ENCODE data around the gene S100G. TPM values are rescaled to one million over a fixed set of nuclear protein-coding genes. Genes with fewer than 3 reads are reported as not detected.

The S100G gene
- total RNA-seq, 1 experiment from 2014 or later = not detected

DNA sequence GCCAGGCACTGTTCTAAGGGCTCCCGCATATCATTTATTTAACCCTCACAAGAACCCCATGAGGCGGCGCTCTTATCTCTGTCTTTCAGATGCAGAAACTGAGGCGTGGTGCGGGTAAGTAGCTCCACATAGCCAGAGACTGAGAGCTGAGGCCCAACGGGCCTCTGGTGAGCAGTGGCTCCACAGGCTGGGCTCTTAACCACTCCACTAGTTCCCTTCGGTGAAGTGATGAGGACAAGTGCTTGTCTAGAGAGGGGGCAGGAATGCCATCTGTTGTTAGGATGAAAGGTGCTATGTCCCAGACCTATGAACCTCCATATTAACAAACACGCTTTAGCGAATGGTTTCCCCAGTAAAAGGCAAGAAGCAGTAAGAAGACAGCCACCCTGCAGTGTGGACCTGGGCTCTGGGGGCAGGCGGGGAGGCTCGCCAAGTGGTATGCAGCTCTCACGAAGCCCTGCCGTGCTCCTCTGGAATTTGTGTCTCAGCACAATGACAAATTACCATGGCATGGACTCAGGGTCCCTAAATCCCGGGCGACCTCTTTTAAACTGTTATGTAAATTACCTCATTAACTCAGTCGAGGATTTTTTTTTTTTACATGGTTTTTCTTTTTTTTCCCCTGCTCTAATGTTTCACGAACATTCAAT lies 20.9 kb upstream of the S100G start:
- TF ChIP-seq CTCF (conservative IDR thresholded peaks at IDR 0.05) = no peak
- TF ChIP-seq EZH2 (IDR thresholded peaks at IDR 0.05; ENCODE audit: low read depth) = no peak
- H4K20me1 ChIP-seq (ENCODE audit: insufficient read depth) = no peaks in the 10 kb centered on the region
- no peak overlapping the region for H3K27ac ChIP-seq
- ChIA-PET CTCF (no interaction called here), POLR2A (ENCODE audit: unreplicated experiment) (no interaction called here)
- H3K4me2 ChIP-seq = no peak overlapping the region
- no peak overlapping the region for H2AFZ ChIP-seq
- H3K4me1 ChIP-seq (replicated peaks; ENCODE audit: insufficient read depth) = no peaks in the 10 kb centered on the region
- H3K27me3 ChIP-seq (ENCODE audit: insufficient read depth, low read depth) = no peaks in the 10 kb centered on the region
- H3K9me2 ChIP-seq (ENCODE audit: insufficient read depth) = no peaks in the 10 kb centered on the region
- H3K79me2 ChIP-seq (ENCODE audit: low read depth) = no peaks in the 10 kb centered on the region
- no peaks in the 10 kb centered on the region for H3K36me3 ChIP-seq (ENCODE audit: low read depth)
- intact Hi-C loops (cut with micrococcal nuclease; ENCODE audit: unreplicated experiment) = no loop called here
- no peaks in the 10 kb centered on the region for H3K9me3 ChIP-seq (ENCODE audit: insufficient read depth, low read depth)
- no TSS peak for BruUV-seq (replicated peaks)
- H3K4me3 ChIP-seq = no peak overlapping the region
- DNase-seq = no peak
- H3F3A ChIP-seq (ENCODE audit: insufficient read depth, low read depth) = no peaks in the 10 kb centered on the region

- Histone ChIP-seq H3K4me1 (replicated peaks; ENCODE audit: insufficient read depth) (no peaks in the 10 kb centered on the region), H3K4me2 (no peak overlapping the region), H3K4me3 (no peak overlapping the region), H3K79me2 (ENCODE audit: low read depth) (no peaks in the 10 kb centered on the region), H3K9me3 (ENCODE audit: insufficient read depth, low read depth) (no peaks in the 10 kb centered on the region), H3K27ac (no peak overlapping the region), H3F3A (ENCODE audit: insufficient read depth, low read depth) (no peaks in the 10 kb centered on the region), H3K36me3 (ENCODE audit: low read depth) (no peaks in the 10 kb centered on the region), H3K9me2 (ENCODE audit: insufficient read depth) (no peaks in the 10 kb centered on the region), H4K20me1 (ENCODE audit: insufficient read depth) (no peaks in the 10 kb centered on the region), H2AFZ (no peak overlapping the region), H3K27me3 (ENCODE audit: insufficient read depth, low read depth) (no peaks in the 10 kb centered on the region)
- ChIA-PET CTCF (no interaction called here), POLR2A (ENCODE audit: unreplicated experiment) (no interaction called here)
- intact Hi-C loops (cut with micrococcal nuclease; ENCODE audit: unreplicated experiment) = no loop called here
- no TSS peak for BruUV-seq (replicated peaks)
- no peak for DNase-seq
- no peak for TF ChIP-seq CTCF (conservative IDR thresholded peaks at IDR 0.05)
- no peak for TF ChIP-seq EZH2 (IDR thresholded peaks at IDR 0.05; ENCODE audit: low read depth)
Measured at GRCh38 chrX:16629909-16630308, 20.0 kb upstream of the S100G start.

DNA sequence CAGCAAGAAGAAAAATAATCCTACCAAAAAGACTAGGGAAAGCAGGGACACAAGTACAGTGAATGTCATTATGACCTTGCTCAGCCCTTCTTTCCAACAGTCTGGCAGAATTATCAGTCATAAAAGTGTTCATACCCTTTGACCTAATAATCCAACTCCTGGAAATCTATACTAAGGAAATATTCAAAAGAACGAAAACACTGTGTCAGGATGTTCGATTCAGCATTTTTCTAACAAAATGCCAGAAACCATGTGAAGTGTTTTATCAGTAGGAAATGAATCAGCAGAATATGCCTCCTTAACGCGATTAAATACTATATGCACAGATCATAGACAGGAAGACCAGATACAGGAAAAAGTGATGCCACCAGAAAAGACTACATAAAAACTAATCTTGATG lies 16.2 kb upstream of the S100G start:
- no peak for DNase-seq
- Histone ChIP-seq H3K27me3 (ENCODE audit: insufficient read depth, low read depth) (no peaks in the 10 kb centered on the region), H2AFZ (no peak overlapping the region), H3K4me1 (replicated peaks; ENCODE audit: insufficient read depth) (no peaks in the 10 kb centered on the region), H3K4me3 (no peak overlapping the region), H3K9me2 (ENCODE audit: insufficient read depth) (no peaks in the 10 kb centered on the region), H3K9me3 (ENCODE audit: insufficient read depth, low read depth) (no peaks in the 10 kb centered on the region), H3K79me2 (ENCODE audit: low read depth) (no peaks in the 10 kb centered on the region), H3K4me2 (no peak overlapping the region), H3F3A (ENCODE audit: insufficient read depth, low read depth) (no peaks in the 10 kb centered on the region), H3K27ac (no peak overlapping the region), H3K36me3 (ENCODE audit: low read depth) (no peaks in the 10 kb centered on the region), H4K20me1 (ENCODE audit: insufficient read depth) (no peaks in the 10 kb centered on the region)
- ChIA-PET POLR2A (ENCODE audit: unreplicated experiment) (no interaction called here), CTCF (no interaction called here)
- no TSS peak for BruUV-seq (replicated peaks)
- TF ChIP-seq EZH2 (IDR thresholded peaks at IDR 0.05; ENCODE audit: low read depth) = no peak
- no peak for TF ChIP-seq CTCF (conservative IDR thresholded peaks at IDR 0.05)
- intact Hi-C loops (cut with micrococcal nuclease; ENCODE audit: unreplicated experiment) = no loop called here

Data from PC-9 (cell line).